HepG2 (cell line): Measurements from ENCODE around the gene ACADSB. TPM values are rescaled to one million over a fixed set of nuclear protein-coding genes. Genes with fewer than 3 reads are reported as not detected.

Experiments
- ATAC-seq: fragments of 200-7000 bp; cut with Tn5 transposase; 3 replicates; pipeline ENCODE4 v1.9.1; 2020; ENCODE audit warnings: mild to moderate bottlenecking, moderate library complexity
- BruUV-seq: library from RNA; stranded (reverse); fragments of 400-500 nt; replicated peaks from 2 replicates; lab custom pipeline; 2021; lab: Mats Ljungman, UMichigan
- CTCF ChIA-PET: fragments of 300-600 bp; formaldehyde crosslinking; extraction: SDS; loops from one replicate; lab custom pipeline; 2021; ENCODE audit warnings: low total read pairs, inconsistent platforms, low intra/inter-chr PET ratio; lab: Yijun Ruan, JAX
- POLR2A ChIA-PET: fragments of 350-600 bp; sonication (Branson Sonifier 250); formaldehyde crosslinking; loops from one replicate; lab custom pipeline; 2020; ENCODE audit warnings: antibody characterized with exemption, inconsistent platforms; lab: Yijun Ruan, JAX
- DNase-seq: peaks from one replicate; pipeline ENCODE4 v3.0.0-alpha.2; 2015; ENCODE audit warnings: low spot score
- FAIRE-seq: peaks from 3 replicates; lab custom pipeline; 2011; peaks lifted over from hg19 to GRCh38; lab: Jason Lieb, UNC
- H2AFZ ChIP-seq: one replicate; pipeline ENCODE4 v1.6.1; 2011; ENCODE audit warnings: low read length, inconsistent platforms
- H3K27ac ChIP-seq: fragments of 300-600 bp; 3 replicates; pipeline ENCODE4 v1.8.0; 2011; ENCODE audit warnings: mixed run types, mild to moderate bottlenecking, mixed read lengths, low read length, inconsistent platforms; ENCODE audit not compliant: insufficient read depth; ENCODE audit errors: extremely low read length
- H3K27me3 ChIP-seq, 2 experiments: fragments of 200-600 bp in 1 of 2; 2 replicates in 1 of 2; 3 replicates in 1 of 2; pipeline versions ENCODE4 v1.6.0 to v1.8.0; 2011; ENCODE audit warnings: low read length in 2 of 2, mild to moderate bottlenecking in 2 of 2, moderate library complexity in 2 of 2, inconsistent platforms in 1 of 2; ENCODE audit not compliant: insufficient read depth in 2 of 2, control insufficient read depth in 1 of 2
- H3K36me3 ChIP-seq, 2 experiments: fragments of 200-600 bp in 1 of 2; replicated peaks in 1 of 2; 2 replicates in 1 of 2; 3 replicates in 1 of 2; pipeline versions ENCODE4 v1.5.1 to v1.8.0; 2011; ENCODE audit warnings: low read length in 2 of 2, inconsistent platforms in 1 of 2; ENCODE audit not compliant: insufficient read depth in 2 of 2, control insufficient read depth in 1 of 2
- H3K4me1 ChIP-seq: 2 replicates; pipeline ENCODE4 v1.5.1; 2012; ENCODE audit warnings: low read length, inconsistent platforms; ENCODE audit not compliant: insufficient read depth
- H3K4me2 ChIP-seq: 2 replicates; pipeline ENCODE4 v1.6.0; 2011; ENCODE audit warnings: low read depth, low read length, inconsistent platforms
- H3K4me3 ChIP-seq, 3 experiments: fragments of 200-600 bp in 1 of 3; sonication (generic), shearing (Covaris generic) in 1 of 3; replicated peaks in 1 of 3; 2 replicates each; pipeline ENCODE4 v1.5.1; 2011 to 2016; ENCODE audit warnings: low read length in 3 of 3, inconsistent platforms in 2 of 3, low read depth in 2 of 3, mild to moderate bottlenecking in 2 of 3, control low read depth in 1 of 3, mixed read lengths in 1 of 3; ENCODE audit not compliant: insufficient read depth in 1 of 3
- H3K79me2 ChIP-seq: one replicate; pipeline ENCODE4 v1.6.1; 2011; ENCODE audit warnings: low read length, inconsistent platforms; ENCODE audit not compliant: insufficient read depth
- H3K9ac ChIP-seq: 2 replicates; pipeline ENCODE4 v1.6.0; 2011; ENCODE audit warnings: mild to moderate bottlenecking, low read depth, low read length, inconsistent platforms; ENCODE audit not compliant: insufficient read depth
- H3K9me3 ChIP-seq: 2 replicates; pipeline ENCODE4 v1.5.1; 2012; ENCODE audit warnings: mild to moderate bottlenecking, low read length
- H4K20me1 ChIP-seq: 2 replicates; pipeline ENCODE4 v1.6.0; 2011; ENCODE audit warnings: inconsistent platforms, mild to moderate bottlenecking, low read length, moderate library complexity; ENCODE audit not compliant: insufficient read depth
- KMT2A ChIP-seq: sonication (generic); formaldehyde crosslinking; IDR thresholded peaks from 2 replicates; pipeline ENCODE4 v1.4.0; 2020; ENCODE audit warnings: missing genetic modification reagents
- WGBS: methylation state at CpG from one replicate; pipeline ENCODE4 v1.1.6; 2017; ENCODE audit warnings: low lambda C conversion rate; 5-methylcytosine and 5-hydroxymethylcytosine counted together
- in situ Hi-C: cut with HindIII; loops from 2 replicates; pipeline ENCODE4 v1.10.0; 2017; ENCODE audit warnings: low pct_unique_long_range_greater_than_20kb; ENCODE audit not compliant: extremely low pct_ligation_motif_present
- intact Hi-C: fragments of 100-400 bp; cut with micrococcal nuclease; formaldehyde crosslinking; loops from one replicate; pipeline ENCODE4 v1.10.0; 2022; ENCODE audit not compliant: unreplicated experiment
- polyA plus RNA-seq, 8 experiments: library from polyadenylated mRNA; depleted of rRNA in 3 of 8; stranded (reverse) in 7 of 8; unstranded in 1 of 8; fragments of >200 nt; fragmentation: Illumina TruSeq in 4 of 8; extraction: Trizol in 4 of 8; gene quantifications; 2 replicates each; pipeline versions ENCODE4 v1.2.1 to v1.2.3, GENCODE V29; 2011 to 2016; ENCODE audit warnings: low read depth in 4 of 8, missing spikeins in 1 of 8, mixed read lengths in 1 of 8; ENCODE audit not compliant: insufficient read depth in 1 of 8
- total RNA-seq, 5 experiments: library from RNA; depleted of rRNA; stranded (reverse); fragments of >200 nt; fragmentation: Illumina TruSeq; extraction: Trizol; gene quantifications; 2 replicates each; pipeline ENCODE4 v1.2.3, GENCODE V29; 2016; ENCODE audit warnings: low read depth in 1 of 5
- TF ChIP-seq, protein P1 (sequence below): sonication (generic); formaldehyde crosslinking; IDR thresholded peaks from 2 replicates; pipeline ENCODE4 v1.8.1; 2023; ENCODE audit warnings: mild to moderate bottlenecking, moderate library complexity, missing genetic modification reagents
- TF ChIP-seq, protein P2 (sequence below): sonication (generic); formaldehyde crosslinking; IDR thresholded peaks from 2 replicates; pipeline ENCODE4 v1.4.0; 2020; ENCODE audit warnings: missing genetic modification reagents
- TF ChIP-seq, protein P3 (sequence below): fragments of 450-650 bp; IDR thresholded peaks from 2 replicates; pipeline ENCODE4 v1.6.1; 2017; ENCODE audit warnings: mild to moderate bottlenecking
- TF ChIP-seq, protein P4 (sequence below): sonication (generic); formaldehyde crosslinking; IDR thresholded peaks from 2 replicates; pipeline ENCODE4 v1.5.0; 2020; ENCODE audit warnings: missing genetic modification reagents
- TF ChIP-seq, protein P5 (sequence below): sonication (generic); formaldehyde crosslinking; IDR thresholded peaks from 2 replicates; pipeline ENCODE4 v1.8.1; 2023; ENCODE audit warnings: mild to moderate bottlenecking, inconsistent platforms, moderate library complexity, missing genetic modification reagents, borderline replicate concordance
- TF ChIP-seq, protein P6 (sequence below): sonication (generic); formaldehyde crosslinking; IDR thresholded peaks from 2 replicates; pipeline ENCODE4 v1.4.0; 2020; ENCODE audit warnings: mild to moderate bottlenecking, missing genetic modification reagents, borderline replicate concordance

Gene ACADSB
- total and polyA plus RNA-seq, 2 of the 13 experiments (the other 11 are each of a cell fraction or from before 2014, with no cell fraction given) = 80.0 to 87.6 TPM

DNA sequence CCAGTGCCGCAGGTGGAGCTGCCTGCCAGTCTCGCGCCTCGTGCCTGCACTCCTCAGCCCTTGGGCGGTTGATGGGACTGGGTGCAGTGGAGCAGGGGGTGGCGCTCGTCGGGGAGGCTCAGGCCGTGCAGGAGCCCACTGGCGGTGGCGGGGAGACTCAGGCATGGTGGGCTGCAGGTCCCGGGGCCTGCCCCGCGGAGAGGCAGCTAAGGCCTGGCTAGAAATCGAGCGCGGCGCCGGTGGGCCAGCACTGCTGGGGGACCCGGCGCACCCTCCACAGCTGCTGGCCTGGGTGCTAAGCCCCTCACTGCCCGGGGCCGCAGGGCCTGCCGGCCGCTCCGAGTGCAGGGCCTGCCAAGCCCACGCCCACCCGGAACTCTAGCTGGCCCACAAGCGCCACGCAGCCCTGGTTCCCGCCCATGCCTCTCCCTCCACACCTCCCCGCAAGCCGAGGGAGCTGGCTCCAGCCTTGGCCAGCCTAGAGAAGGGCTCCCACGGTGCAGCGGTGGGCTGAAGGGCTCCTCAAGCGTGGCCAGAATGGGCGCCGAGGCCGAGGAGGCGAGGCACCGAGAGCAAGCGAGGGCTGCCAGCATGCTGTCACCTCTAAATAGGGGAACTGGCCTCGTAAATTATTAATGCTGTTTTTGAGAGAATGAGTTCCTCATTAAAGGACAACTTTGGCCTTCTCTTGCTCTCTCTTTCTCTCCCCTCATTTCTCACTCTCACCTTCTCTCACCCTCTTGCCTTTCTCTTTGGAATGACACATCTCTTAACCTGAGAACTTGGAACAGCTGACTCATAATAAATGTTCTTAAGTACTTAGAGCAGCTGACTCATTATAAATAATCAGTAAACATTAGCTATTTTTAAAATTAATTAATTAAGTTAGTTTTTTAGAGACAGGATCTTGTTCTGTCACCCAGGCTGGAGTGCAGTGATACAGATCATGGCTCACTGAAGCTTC is 4.9 kb downstream of the ACADSB start (continued):
- TF ChIP-seq, protein P1, sequence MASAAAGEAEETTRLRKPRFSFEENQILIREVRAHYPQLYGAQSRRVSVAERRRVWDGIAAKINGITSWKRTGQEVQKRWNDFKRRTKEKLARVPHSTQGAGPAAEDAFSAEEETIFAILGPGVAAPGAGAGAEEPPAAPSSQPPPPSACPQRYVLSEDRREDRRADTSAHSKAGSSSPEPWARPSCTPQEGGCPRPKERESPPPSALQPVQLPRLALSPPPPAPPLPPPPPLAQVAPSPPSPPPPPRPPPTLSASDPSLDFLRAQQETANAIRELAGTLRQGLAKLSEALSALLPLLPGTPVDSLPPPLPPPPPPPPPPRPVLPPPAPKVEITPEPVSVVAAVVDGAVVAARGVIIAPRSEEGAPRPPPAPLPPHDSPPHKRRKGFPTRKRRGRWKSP (CRISPR knock-in tag) = no peak
- TF ChIP-seq, protein P2, sequence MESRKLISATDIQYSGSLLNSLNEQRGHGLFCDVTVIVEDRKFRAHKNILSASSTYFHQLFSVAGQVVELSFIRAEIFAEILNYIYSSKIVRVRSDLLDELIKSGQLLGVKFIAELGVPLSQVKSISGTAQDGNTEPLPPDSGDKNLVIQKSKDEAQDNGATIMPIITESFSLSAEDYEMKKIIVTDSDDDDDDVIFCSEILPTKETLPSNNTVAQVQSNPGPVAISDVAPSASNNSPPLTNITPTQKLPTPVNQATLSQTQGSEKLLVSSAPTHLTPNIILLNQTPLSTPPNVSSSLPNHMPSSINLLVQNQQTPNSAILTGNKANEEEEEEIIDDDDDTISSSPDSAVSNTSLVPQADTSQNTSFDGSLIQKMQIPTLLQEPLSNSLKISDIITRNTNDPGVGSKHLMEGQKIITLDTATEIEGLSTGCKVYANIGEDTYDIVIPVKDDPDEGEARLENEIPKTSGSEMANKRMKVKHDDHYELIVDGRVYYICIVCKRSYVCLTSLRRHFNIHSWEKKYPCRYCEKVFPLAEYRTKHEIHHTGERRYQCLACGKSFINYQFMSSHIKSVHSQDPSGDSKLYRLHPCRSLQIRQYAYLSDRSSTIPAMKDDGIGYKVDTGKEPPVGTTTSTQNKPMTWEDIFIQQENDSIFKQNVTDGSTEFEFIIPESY = no peak

DNA sequence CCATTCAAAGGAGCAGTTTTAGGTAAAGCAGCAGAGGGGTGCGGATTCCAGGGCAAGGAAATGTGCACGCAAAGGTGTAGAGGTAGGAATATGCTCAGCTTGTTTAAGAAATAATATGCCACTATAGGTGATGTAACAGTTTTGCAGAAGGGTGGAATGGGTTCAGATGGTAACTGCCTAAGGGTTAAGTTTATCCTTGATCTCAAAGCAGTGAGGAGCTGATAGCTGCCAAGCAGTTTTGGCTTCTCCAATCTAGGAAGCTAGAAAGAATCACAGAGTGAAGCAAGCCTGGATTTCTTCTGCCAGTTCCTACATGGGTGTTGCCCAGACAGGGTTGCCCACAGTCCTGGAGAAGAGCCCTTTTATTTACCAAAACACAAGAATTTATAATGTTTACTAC is 6.0 kb downstream of the ACADSB start:
- in situ Hi-C loops (no loop called here), intact Hi-C loops (no loop called here)
- TF ChIP-seq, protein P3, sequence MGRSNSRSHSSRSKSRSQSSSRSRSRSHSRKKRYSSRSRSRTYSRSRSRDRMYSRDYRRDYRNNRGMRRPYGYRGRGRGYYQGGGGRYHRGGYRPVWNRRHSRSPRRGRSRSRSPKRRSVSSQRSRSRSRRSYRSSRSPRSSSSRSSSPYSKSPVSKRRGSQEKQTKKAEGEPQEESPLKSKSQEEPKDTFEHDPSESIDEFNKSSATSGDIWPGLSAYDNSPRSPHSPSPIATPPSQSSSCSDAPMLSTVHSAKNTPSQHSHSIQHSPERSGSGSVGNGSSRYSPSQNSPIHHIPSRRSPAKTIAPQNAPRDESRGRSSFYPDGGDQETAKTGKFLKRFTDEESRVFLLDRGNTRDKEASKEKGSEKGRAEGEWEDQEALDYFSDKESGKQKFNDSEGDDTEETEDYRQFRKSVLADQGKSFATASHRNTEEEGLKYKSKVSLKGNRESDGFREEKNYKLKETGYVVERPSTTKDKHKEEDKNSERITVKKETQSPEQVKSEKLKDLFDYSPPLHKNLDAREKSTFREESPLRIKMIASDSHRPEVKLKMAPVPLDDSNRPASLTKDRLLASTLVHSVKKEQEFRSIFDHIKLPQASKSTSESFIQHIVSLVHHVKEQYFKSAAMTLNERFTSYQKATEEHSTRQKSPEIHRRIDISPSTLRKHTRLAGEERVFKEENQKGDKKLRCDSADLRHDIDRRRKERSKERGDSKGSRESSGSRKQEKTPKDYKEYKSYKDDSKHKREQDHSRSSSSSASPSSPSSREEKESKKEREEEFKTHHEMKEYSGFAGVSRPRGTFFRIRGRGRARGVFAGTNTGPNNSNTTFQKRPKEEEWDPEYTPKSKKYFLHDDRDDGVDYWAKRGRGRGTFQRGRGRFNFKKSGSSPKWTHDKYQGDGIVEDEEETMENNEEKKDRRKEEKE = no peak
- TF ChIP-seq KMT2A (CRISPR knock-in tag) = no peak
- TF ChIP-seq, protein P4, sequence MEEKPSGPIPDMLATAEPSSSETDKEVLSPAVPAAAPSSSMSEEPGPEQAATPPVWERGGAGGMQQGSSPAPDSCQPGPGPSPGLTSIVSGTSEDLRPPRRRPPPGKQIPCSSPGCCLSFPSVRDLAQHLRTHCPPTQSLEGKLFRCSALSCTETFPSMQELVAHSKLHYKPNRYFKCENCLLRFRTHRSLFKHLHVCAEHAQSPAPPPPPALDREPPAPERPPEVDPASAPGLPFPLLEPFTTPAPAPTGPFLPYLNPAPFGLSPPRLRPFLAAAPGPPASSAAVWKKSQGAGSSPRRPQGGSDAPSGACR (CRISPR knock-in tag) = no peak
- TF ChIP-seq, protein P5, sequence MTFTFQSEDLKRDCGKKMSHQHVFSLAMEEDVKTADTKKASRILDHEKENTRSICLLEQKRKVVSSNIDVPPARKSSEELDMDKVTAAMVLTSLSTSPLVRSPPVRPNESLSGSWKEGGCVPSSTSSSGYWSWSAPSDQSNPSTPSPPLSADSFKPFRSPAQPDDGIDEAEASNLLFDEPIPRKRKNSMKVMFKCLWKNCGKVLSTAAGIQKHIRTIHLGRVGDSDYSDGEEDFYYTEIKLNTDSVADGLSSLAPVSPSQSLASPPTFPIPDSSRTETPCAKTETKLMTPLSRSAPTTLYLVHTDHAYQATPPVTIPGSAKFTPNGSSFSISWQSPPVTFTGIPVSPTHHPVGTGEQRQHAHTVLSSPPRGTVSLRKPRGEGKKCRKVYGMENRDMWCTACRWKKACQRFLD (CRISPR knock-in tag) = no peak
- TF ChIP-seq, protein P6, sequence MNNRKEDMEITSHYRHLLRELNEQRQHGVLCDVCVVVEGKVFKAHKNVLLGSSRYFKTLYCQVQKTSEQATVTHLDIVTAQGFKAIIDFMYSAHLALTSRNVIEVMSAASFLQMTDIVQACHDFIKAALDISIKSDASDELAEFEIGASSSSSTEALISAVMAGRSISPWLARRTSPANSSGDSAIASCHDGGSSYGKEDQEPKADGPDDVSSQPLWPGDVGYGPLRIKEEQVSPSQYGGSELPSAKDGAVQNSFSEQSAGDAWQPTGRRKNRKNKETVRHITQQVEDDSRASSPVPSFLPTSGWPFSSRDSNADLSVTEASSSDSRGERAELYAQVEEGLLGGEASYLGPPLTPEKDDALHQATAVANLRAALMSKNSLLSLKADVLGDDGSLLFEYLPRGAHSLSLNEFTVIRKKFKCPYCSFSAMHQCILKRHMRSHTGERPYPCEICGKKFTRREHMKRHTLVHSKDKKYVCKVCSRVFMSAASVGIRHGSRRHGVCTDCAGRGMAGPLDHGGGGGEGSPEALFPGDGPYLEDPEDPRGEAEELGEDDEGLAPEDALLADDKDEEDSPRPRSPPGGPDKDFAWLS (CRISPR knock-in tag) = no peak

More for the DNA sequence above, 6.0 kb downstream of the ACADSB start:
- Histone ChIP-seq H3K27ac (no peak overlapping the region), H3K9me3 (no peaks in the 10 kb centered on the region), H2AFZ (no peak overlapping the region), H3K4me3 (no peak overlapping the region), H3K4me2 (no peak overlapping the region), H3K79me2 (peaks cover 90% of the 10 kb centered on the region), H3K9ac (no peak overlapping the region), H3K36me3 (peaks cover 3 to 11% of the 10 kb centered on the region in 2 experiments; a peak in 3 of 5 replicates), H3K27me3 (no peaks in the 10 kb centered on the region; a peak in 1 of 5 replicates), H4K20me1 (peaks cover 4% of the 10 kb centered on the region; the same call in 1 of the 2 replicates), H3K4me1 (peaks cover 81% of the 10 kb centered on the region)
- FAIRE-seq (no peak), DNase-seq (no peak), ATAC-seq (no peak)
- POLR2A ChIA-PET = no interaction called here
- WGBS = 96% methylated on average over 2 of the region's 2 CpGs
- CTCF ChIA-PET = no interaction called here
- no TSS peak for BruUV-seq
